ENCODE results near the gene MED29.
"Not testable (repeated sequence)": the region's sequence is repeated elsewhere in the genome, so short reads cannot be mapped to it uniquely, and the experiment has no call there.

MED29 gene

GRCh38 chr19:39372047-39372802 is 19.0 kb upstream of the MED29 start:
- DNase-seq = peak; percentile 93

- DNase-seq = no peak
These were observed 18.2 kb upstream of the MED29 start for GRCh38 chr19:39372941-39373340.

- no peak for DNase-seq
These were observed 15.2 kb upstream of the MED29 start for GRCh38 chr19:39375929-39376328.

GRCh38 chr19:39377373-39378362 is 13.5 kb upstream of the MED29 start:
- DNase-seq = no peak

GRCh38 chr19:39379366-39379765 is 11.8 kb upstream of the MED29 start:
- DNase-seq = not testable (repeated sequence)

GRCh38 chr19:39379865-39380396 is 11.2 kb upstream of the MED29 start:
- no peak for DNase-seq

GRCh38 chr19:39380521-39381502 is 10.4 kb upstream of the MED29 start:
- DNase-seq = no peak

GRCh38 chr19:39381910-39382611 is 9.1 kb upstream of the MED29 start:
- DNase-seq = peak; percentile 35

- no peak for DNase-seq
These were observed 8.0 kb upstream of the MED29 start for GRCh38 chr19:39382991-39383828.

GRCh38 chr19:39384839-39385568 is 6.2 kb upstream of the MED29 start:
- DNase-seq = no peak

- no peak for DNase-seq
These were observed 5.4 kb upstream of the MED29 start for GRCh38 chr19:39385629-39386411.

GRCh38 chr19:39386557-39386956 is 4.6 kb upstream of the MED29 start:
- no peak for DNase-seq

GRCh38 chr19:39388657-39389056 is 2.5 kb upstream of the MED29 start:
- DNase-seq = no peak

- DNase-seq = no peak
These were observed 1.4 kb upstream of the MED29 start for GRCh38 chr19:39389631-39390414.

- no peak for DNase-seq
These were observed 777 bp upstream of the MED29 start for GRCh38 chr19:39390451-39390750.

- peak; percentile 77 for DNase-seq
These were observed 6.5 kb downstream of the MED29 start for GRCh38 chr19:39397360-39398296.

- peak; percentile 88 for DNase-seq
These were observed 7.2 kb downstream of the MED29 start for GRCh38 chr19:39398297-39398864.

Measured in HCEC 1CT (cell line).